H9 (cell line): ENCODE measurements around the gene CCNT2. TPM values are rescaled to one million over a fixed set of nuclear protein-coding genes. Genes with fewer than 3 reads are reported as not detected.

Source experiments
- DNase-seq: peaks from one replicate; pipeline ENCODE4 v3.0.0-alpha.2; 2017
- H2AFZ ChIP-seq: one replicate; pipeline ENCODE4 v1.6.1; 2013; ENCODE audit warnings: mild to moderate bottlenecking, low read length, control low read depth, moderate library complexity
- H2AK5ac ChIP-seq: 2 replicates; pipeline ENCODE4 v1.6.1; 2013; ENCODE audit warnings: low read length, control low read depth, mixed read lengths; ENCODE audit not compliant: insufficient read length
- H2BK120ac ChIP-seq: one replicate; pipeline ENCODE4 v1.6.1; 2013; ENCODE audit warnings: low read depth, mild to moderate bottlenecking, low read length, control low read depth, inconsistent platforms; ENCODE audit not compliant: poor library complexity, severe bottlenecking
- H2BK12ac ChIP-seq: 2 replicates; pipeline ENCODE4 v1.6.1; 2013; ENCODE audit warnings: low read length, control low read depth, mixed read lengths, low read depth; ENCODE audit not compliant: insufficient read length
- H2BK15ac ChIP-seq: 2 replicates; pipeline ENCODE4 v1.6.1; 2013; ENCODE audit warnings: low read depth, low read length, control low read depth
- H2BK20ac ChIP-seq: one replicate; pipeline ENCODE4 v1.6.1; 2013; ENCODE audit warnings: low read depth, mild to moderate bottlenecking, low read length, control low read depth, inconsistent platforms; ENCODE audit not compliant: poor library complexity, severe bottlenecking
- H2BK5ac ChIP-seq: 2 replicates; pipeline ENCODE4 v1.6.1; 2013; ENCODE audit warnings: low read length, control low read depth, mixed read lengths; ENCODE audit not compliant: insufficient read length
- H3K14ac ChIP-seq: 2 replicates; pipeline ENCODE4 v1.6.1; 2013; ENCODE audit warnings: low read length, control low read depth; ENCODE audit not compliant: insufficient read depth
- H3K18ac ChIP-seq: 2 replicates; pipeline ENCODE4 v1.6.1; 2013; ENCODE audit warnings: low read depth, mild to moderate bottlenecking, mixed read lengths, low read length, control low read depth; ENCODE audit not compliant: insufficient read length
- H3K23ac ChIP-seq: 2 replicates; pipeline ENCODE4 v1.6.1; 2013; ENCODE audit warnings: low read length, control low read depth, mixed read lengths, low read depth; ENCODE audit not compliant: insufficient read length
- H3K23me2 ChIP-seq: 2 replicates; pipeline ENCODE4 v1.6.1; 2013; ENCODE audit warnings: low read depth, mild to moderate bottlenecking, mixed read lengths, low read length, control low read depth; ENCODE audit not compliant: insufficient read length, poor library complexity, severe bottlenecking
- H3K27ac ChIP-seq: 2 replicates; pipeline ENCODE4 v1.5.1; 2013; ENCODE audit warnings: low read length, control low read depth, mixed read lengths, low read depth; ENCODE audit not compliant: insufficient read length
- H3K27me3 ChIP-seq: 2 replicates; pipeline ENCODE4 v1.6.1; 2013; ENCODE audit warnings: low read length, control low read depth, inconsistent platforms; ENCODE audit not compliant: insufficient read depth
- H3K4ac ChIP-seq: 2 replicates; pipeline ENCODE4 v1.6.1; 2013; ENCODE audit warnings: low read depth, mild to moderate bottlenecking, control low read depth, inconsistent platforms, low read length, moderate library complexity
- H3K4me1 ChIP-seq: 2 replicates; pipeline ENCODE4 v1.6.1; 2013; ENCODE audit warnings: low read length, control low read depth, inconsistent platforms; ENCODE audit not compliant: insufficient read depth
- H3K4me2 ChIP-seq: 2 replicates; pipeline ENCODE4 v1.6.1; 2013; ENCODE audit warnings: low read length, control low read depth, mixed read lengths; ENCODE audit not compliant: insufficient read length, insufficient read depth
- H3K56ac ChIP-seq: 2 replicates; pipeline ENCODE4 v1.6.1; 2013; ENCODE audit warnings: low read depth, mild to moderate bottlenecking, mixed read lengths, low read length, control low read depth; ENCODE audit not compliant: insufficient read length
- H3K79me1 ChIP-seq: 2 replicates; pipeline ENCODE4 v1.6.1; 2013; ENCODE audit warnings: low read depth, mild to moderate bottlenecking, moderate library complexity, low read length, control low read depth, inconsistent platforms; ENCODE audit not compliant: insufficient read depth, poor library complexity, severe bottlenecking
- H3K79me2 ChIP-seq: 2 replicates; pipeline ENCODE4 v1.6.1; 2013; ENCODE audit warnings: low read length, control low read depth, inconsistent platforms; ENCODE audit not compliant: insufficient read depth
- H3K9ac ChIP-seq: 2 replicates; pipeline ENCODE4 v1.6.1; 2013; ENCODE audit warnings: low read length, control low read depth, mixed read lengths; ENCODE audit not compliant: insufficient read length; ENCODE audit errors: extremely low read depth
- H3K9me3 ChIP-seq: one replicate; pipeline ENCODE4 v1.6.1; 2013; ENCODE audit warnings: low read depth, low read length, inconsistent platforms; ENCODE audit not compliant: control insufficient read depth
- H3T11ph ChIP-seq: one replicate; pipeline ENCODE4 v1.6.1; 2013; ENCODE audit warnings: mild to moderate bottlenecking, low read length, control low read depth, inconsistent platforms
- H4K20me1 ChIP-seq: one replicate; pipeline ENCODE4 v1.6.1; 2013; ENCODE audit not compliant: control insufficient read depth, insufficient read length, insufficient read depth
- H4K5ac ChIP-seq: 2 replicates; pipeline ENCODE4 v1.6.1; 2013; ENCODE audit warnings: low read depth, mild to moderate bottlenecking, mixed read lengths, low read length, control low read depth; ENCODE audit not compliant: insufficient read length
- H4K8ac ChIP-seq: replicated peaks from 2 replicates; pipeline ENCODE4 v1.6.1; 2013; ENCODE audit warnings: low read length, control low read depth, mixed read lengths, low read depth; ENCODE audit not compliant: insufficient read length
- H4K91ac ChIP-seq: 2 replicates; pipeline ENCODE4 v1.6.1; 2013; ENCODE audit warnings: low read depth, mild to moderate bottlenecking, moderate library complexity, mixed read lengths, low read length, control low read depth; ENCODE audit not compliant: insufficient read length
- H3K27ac Mint-ChIP-seq, 3 experiments: 2 replicates in 2 of 3; 3 replicates in 1 of 3; pipeline ENCODE4 v1.8.0; 2020 to 2021; ENCODE audit warnings: mixed read lengths in 3 of 3, mild to moderate bottlenecking in 1 of 3, moderate library complexity in 1 of 3
- H3K27me3 Mint-ChIP-seq: 2 replicates; pipeline ENCODE4 v1.8.0; 2021; ENCODE audit warnings: low read depth, mild to moderate bottlenecking, moderate library complexity, mixed read lengths
- H3K36me3 Mint-ChIP-seq, 3 experiments: 2 replicates in 2 of 3; 3 replicates in 1 of 3; pipeline ENCODE4 v1.8.0; 2020 to 2021; ENCODE audit warnings: low read depth in 3 of 3, mixed read lengths in 3 of 3; ENCODE audit not compliant: insufficient read depth in 1 of 3
- H3K4me1 Mint-ChIP-seq, 2 experiments: 2 replicates each; pipeline ENCODE4 v1.8.0; 2020; ENCODE audit warnings: mixed read lengths in 2 of 2
- H3K4me3 Mint-ChIP-seq, 2 experiments: 2 replicates in 1 of 2; 3 replicates in 1 of 2; pipeline ENCODE4 v1.8.0; 2020 to 2021; ENCODE audit warnings: mild to moderate bottlenecking in 2 of 2, mixed read lengths in 2 of 2, moderate library complexity in 1 of 2
- H3K9me3 Mint-ChIP-seq, 2 experiments: 2 replicates in 1 of 2; 3 replicates in 1 of 2; pipeline ENCODE4 v1.8.0; 2020; ENCODE audit warnings: mild to moderate bottlenecking in 2 of 2, mixed read lengths in 2 of 2, moderate library complexity in 1 of 2
- CTCF ChIP-seq: fragments of 200-600 bp; sonication (generic); conservative IDR thresholded peaks from 3 replicates; pipeline ENCODE4 v1.8.0; 2021; ENCODE audit warnings: antibody characterized with exemption, mild to moderate bottlenecking
- WGBS: extraction: QIAGEN DNeasy Blood & Tissue Kit; methylation state at CpG from one replicate; pipeline ENCODE4 v1.1.7; 2013; ENCODE audit warnings: missing lambda C conversion rate, low lambda C conversion rate, mixed read lengths; ENCODE audit not compliant: insufficient read length; ENCODE audit errors: extremely low coverage; 5-methylcytosine and 5-hydroxymethylcytosine counted together
- total RNA-seq: library from RNA; stranded (reverse); gene quantifications from 2 replicates; pipeline ENCODE4 v1.2.1, GENCODE V29; 2021

Gene CCNT2
- total RNA-seq, 1 experiment from 2014 or later = 42.0 TPM

- no peak overlapping the region for H4K5ac ChIP-seq
- Mint-ChIP-seq H3K4me3 (no peak overlapping the region), H3K4me1 (no peaks in the 10 kb centered on the region), H3K27me3 (peaks cover 3% of the 10 kb centered on the region), H3K36me3 (no peaks in the 10 kb centered on the region), H3K27ac (no peak overlapping the region), H3K9me3 (no peaks in the 10 kb centered on the region)
- no peaks in the 10 kb centered on the region for H3K9me3 ChIP-seq
- H2BK5ac ChIP-seq = no peak overlapping the region
- H3K27ac ChIP-seq = no peak overlapping the region
- no peak overlapping the region for H3T11ph ChIP-seq
- no peak overlapping the region for H2BK12ac ChIP-seq
- H3K4me2 ChIP-seq = no peak overlapping the region
- H2BK15ac ChIP-seq = no peak overlapping the region
- TF ChIP-seq CTCF = no peak
- H3K79me2 ChIP-seq = no peaks in the 10 kb centered on the region
- no peak overlapping the region for H4K91ac ChIP-seq
- no peak for DNase-seq
- WGBS = no CpG with 5 or more reads among the region's 3 CpGs
- H3K4me1 ChIP-seq = no peaks in the 10 kb centered on the region
- H3K9ac ChIP-seq = no peak overlapping the region
- no peak overlapping the region for H2BK20ac ChIP-seq
- H3K4ac ChIP-seq = no peak overlapping the region
- H2AK5ac ChIP-seq = no peak overlapping the region
- H3K23me2 ChIP-seq = no peaks in the 10 kb centered on the region
- H3K23ac ChIP-seq = no peak overlapping the region
- no peak overlapping the region for H3K56ac ChIP-seq
- no peak overlapping the region for H2AFZ ChIP-seq
- H3K79me1 ChIP-seq = no peaks in the 10 kb centered on the region
- no peak overlapping the region for H3K18ac ChIP-seq
- no peak overlapping the region for H4K8ac ChIP-seq
- no peak overlapping the region for H2BK120ac ChIP-seq
- H3K27me3 ChIP-seq = no peaks in the 10 kb centered on the region
- H3K14ac ChIP-seq = no peak overlapping the region
- H4K20me1 ChIP-seq = no peaks in the 10 kb centered on the region
Measured at GRCh38 chr2:134985061-134985460, 66.4 kb downstream of the CCNT2 start.
